Heart left ventricle (tissue), 13 donors: ENCODE measurements around the gene FAM25A.
"Not testable (repeated sequence)": the region's sequence is repeated elsewhere in the genome, so short reads cannot be mapped to it uniquely, and the experiment has no call there.

Experiments used
- CTCF ChIP-seq, 12 donors: fragments of 200-600 bp; sonication (generic) in 4 of 12; IDR thresholded peaks; one replicate each; pipeline versions ENCODE4 v1.5.0 to v1.8.0; 2018 to 2022; ENCODE audit warnings: antibody characterized with exemption in 12 of 12, mild to moderate bottlenecking in 5 of 12
- POLR2A ChIP-seq, 2 donors: fragments of 450-650 bp; IDR thresholded peaks; one replicate each; pipeline ENCODE4 v1.6.1; 2017; ENCODE audit warnings: antibody characterized with exemption in 2 of 2, mild to moderate bottlenecking in 2 of 2, moderate library complexity in 2 of 2
- donor health status: ischemic (EF 13 %, LVEDD 7.1; RV severe dilation, severe dysfunction).
- donor health status: DM: no; HTN: yes; CAD: no.
- donor health status: DM: no; HTN: no; CAD: no.
- donor health status: ischemic (EF 25% LVEDD 6.9; RV normal size, moderate dysfunction).
- donor health status: ischemic (EF 25% LVEDD 5.7; RV mildly dilated, moderate dysfunction).
- donor health status: ischemic (EF 35%, LVEDD 5.7; RV mildly dilated, moderate dysfunction).
- donor health status: nonischemic (EF 11% LVEDD 7.7; RV severe dilation, severe dysfunction).
- donor health status: DM: yes; HTN: yes; CAD: no.
- donor health status: PGD.
- donor health status: ischemic (EF 29% LVEDD 5.4; RV normal size, mild dysfunction).
- donor health status: nonischemic (EF 23%, LVEDD 6.1; RV moderate dilation, normal function).

GRCh38 chr10:87018127-87018526 lies 2.0 kb upstream of the FAM25A start:
- TF ChIP-seq CTCF, POLR2A (IDR thresholded peaks at IDR 0.05): not testable (repeated sequence)
